Stimulated activated naive CD4-positive, alpha-beta T cell (primary cell): ENCODE data around the gene ANKRD55.
A peak's percentile ranks its signal among the peaks of the same experiment; 100 is the strongest.
"Not testable (repeated sequence)": the region's sequence is repeated elsewhere in the genome, so short reads cannot be mapped to it uniquely, and the experiment has no call there.

ENCODE experiments used
- DNase-seq, 6 experiments: peaks; one replicate each; lab custom pipeline; 2025; lab: John Stamatoyannopoulos, UW

ANKRD55 gene

GRCh38 chr5:56144211-56144610 lies 88.9 kb downstream of the ANKRD55 start:
- DNase-seq: no peak

- no peak for DNase-seq
Observed at GRCh38 chr5:56143373-56143714, 89.8 kb downstream of the ANKRD55 start.

- peak in 3 of 6 experiments; percentile 9 to 23 (median 17) for DNase-seq
Observed at GRCh38 chr5:56142614-56143372, 90.3 kb downstream of the ANKRD55 start.

- no peak for DNase-seq
Observed at GRCh38 chr5:56142233-56142613, 90.9 kb downstream of the ANKRD55 start.

GRCh38 chr5:56140073-56140472 lies 93.1 kb downstream of the ANKRD55 start:
- no peak for DNase-seq

- DNase-seq: no peak
Observed at GRCh38 chr5:56130664-56131063, 102.5 kb downstream of the ANKRD55 start.

GRCh38 chr5:56129288-56129687 lies 103.8 kb downstream of the ANKRD55 start:
- DNase-seq: no peak

- DNase-seq: peak in 4 of 6 experiments; percentile 17 to 40 (median 33)
Observed at GRCh38 chr5:56128113-56128512, 105.0 kb downstream of the ANKRD55 start.

GRCh38 chr5:56126487-56127179 lies 106.5 kb downstream of the ANKRD55 start:
- DNase-seq: peak in 3 of 6 experiments; percentile 14 to 44 (median 28)

GRCh38 chr5:56123531-56124243 lies 109.4 kb downstream of the ANKRD55 start:
- no peak for DNase-seq

- DNase-seq: not testable (repeated sequence)
Observed at GRCh38 chr5:56122360-56122985, 110.7 kb downstream of the ANKRD55 start.

GRCh38 chr5:56119050-56119449 lies 114.1 kb downstream of the ANKRD55 start:
- DNase-seq: no peak

- DNase-seq: no peak
Observed at GRCh38 chr5:56116599-56117141, 116.5 kb downstream of the ANKRD55 start.

- no peak for DNase-seq
Observed at GRCh38 chr5:56115589-56115988, 117.5 kb downstream of the ANKRD55 start.

GRCh38 chr5:56112526-56113121 lies 120.5 kb downstream of the ANKRD55 start:
- DNase-seq: no peak

GRCh38 chr5:56111404-56111781 lies 121.7 kb downstream of the ANKRD55 start:
- no peak for DNase-seq

- DNase-seq: no peak
Observed at GRCh38 chr5:56110646-56111403, 122.3 kb downstream of the ANKRD55 start.

- DNase-seq: peak in 1 of 6 experiments; percentile 15
Observed at GRCh38 chr5:56108246-56108645, 124.9 kb downstream of the ANKRD55 start.

GRCh38 chr5:56106837-56107236 lies 126.3 kb downstream of the ANKRD55 start:
- no peak for DNase-seq

- peak in 1 of 6 experiments; percentile 22 for DNase-seq
Observed at GRCh38 chr5:56105511-56106291, 127.4 kb downstream of the ANKRD55 start.
